GM12878 (cell line): ENCODE measurements around the gene CRTC2.

Source experiments
- CBX5 ChIP-seq: sonication (generic); IDR thresholded peaks from 2 replicates; pipeline ENCODE4 v1.6.1; 2016; ENCODE audit warnings: low read depth, moderate library complexity, mild to moderate bottlenecking, inconsistent platforms
- EZH2 ChIP-seq: IDR thresholded peaks from 2 replicates; pipeline ENCODE4 v1.6.1; 2012; ENCODE audit warnings: low read depth, mild to moderate bottlenecking, control low read depth, inconsistent platforms, low read length, borderline replicate concordance; ENCODE audit not compliant: control insufficient read depth
- NFIC ChIP-seq: IDR thresholded peaks from 2 replicates; pipeline ENCODE4 v1.6.1; 2012; ENCODE audit warnings: low read depth, mild to moderate bottlenecking, inconsistent platforms, low read length, moderate library complexity
- NR2C2 ChIP-seq: IDR thresholded peaks from 2 replicates; pipeline ENCODE4 v1.6.1; 2011; ENCODE audit warnings: borderline replicate concordance, low read depth; ENCODE audit not compliant: control insufficient read depth, insufficient read length
- TF ChIP-seq, protein P1 (sequence below), 3 experiments: IDR thresholded peaks in 2 of 3; conservative IDR thresholded peaks in 1 of 3; 2 replicates each; pipeline ENCODE4 v1.5.1; 2011; ENCODE audit warnings: low read depth in 3 of 3, low read length in 3 of 3, mild to moderate bottlenecking in 3 of 3, control low read depth in 2 of 3, moderate library complexity in 2 of 3, inconsistent platforms in 1 of 3, mixed read lengths in 1 of 3; ENCODE audit not compliant: control insufficient read depth in 2 of 3, insufficient read depth in 1 of 3; ENCODE audit errors: extremely low read depth in 1 of 3

GRCh38 chr1:153944827-153945117, 13.6 kb downstream of the CRTC2 start:
- TF ChIP-seq, protein P1, sequence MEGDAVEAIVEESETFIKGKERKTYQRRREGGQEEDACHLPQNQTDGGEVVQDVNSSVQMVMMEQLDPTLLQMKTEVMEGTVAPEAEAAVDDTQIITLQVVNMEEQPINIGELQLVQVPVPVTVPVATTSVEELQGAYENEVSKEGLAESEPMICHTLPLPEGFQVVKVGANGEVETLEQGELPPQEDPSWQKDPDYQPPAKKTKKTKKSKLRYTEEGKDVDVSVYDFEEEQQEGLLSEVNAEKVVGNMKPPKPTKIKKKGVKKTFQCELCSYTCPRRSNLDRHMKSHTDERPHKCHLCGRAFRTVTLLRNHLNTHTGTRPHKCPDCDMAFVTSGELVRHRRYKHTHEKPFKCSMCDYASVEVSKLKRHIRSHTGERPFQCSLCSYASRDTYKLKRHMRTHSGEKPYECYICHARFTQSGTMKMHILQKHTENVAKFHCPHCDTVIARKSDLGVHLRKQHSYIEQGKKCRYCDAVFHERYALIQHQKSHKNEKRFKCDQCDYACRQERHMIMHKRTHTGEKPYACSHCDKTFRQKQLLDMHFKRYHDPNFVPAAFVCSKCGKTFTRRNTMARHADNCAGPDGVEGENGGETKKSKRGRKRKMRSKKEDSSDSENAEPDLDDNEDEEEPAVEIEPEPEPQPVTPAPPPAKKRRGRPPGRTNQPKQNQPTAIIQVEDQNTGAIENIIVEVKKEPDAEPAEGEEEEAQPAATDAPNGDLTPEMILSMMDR (IDR thresholded peaks at IDR 0.05 in 2 of 3, conservative IDR thresholded peaks at IDR 0.05 in 1 of 3; ENCODE audit: control insufficient read depth in 2 of 3, extremely low read depth in 1 of 3, insufficient read depth in 1 of 3, low read depth in 3 of 3, low read length in 3 of 3), result no peak
- TF ChIP-seq EZH2 (no peak), CBX5 (no peak), NR2C2 (no peak), NFIC (no peak)
